HL-60 (cell line): ENCODE measurements around the gene HMCN2.

Experiments
- CTCF ChIP-seq: IDR thresholded peaks from one replicate; pipeline ENCODE4 v1.5.1; 2011; ENCODE audit warnings: low read length, control low read depth, inconsistent platforms; ENCODE audit not compliant: insufficient read depth
- POLR2AphosphoS5 ChIP-seq: IDR thresholded peaks from 2 replicates; pipeline ENCODE4 v1.6.1; 2012; ENCODE audit warnings: low read depth

GRCh38 chr9:130423272-130423671 is 157.7 kb downstream of the HMCN2 start:
- no peak for TF ChIP-seq CTCF
- TF ChIP-seq POLR2AphosphoS5 = no peak
